Osteoblast (primary cell): ENCODE measurements around the gene HLA-DPA1. TPM values are rescaled to one million over a fixed set of nuclear protein-coding genes. Genes with fewer than 3 reads are reported as not detected.

Experiments used
- DNase-seq: peaks from one replicate; pipeline ENCODE4 v3.0.0; 2011; ENCODE audit warnings: low spot score, mixed read lengths; ENCODE audit not compliant: insufficient read length; ENCODE audit errors: missing footprints
- H2AFZ ChIP-seq: 2 replicates; pipeline ENCODE4 v1.6.0; 2011; ENCODE audit warnings: mild to moderate bottlenecking, low read length
- H3K27ac ChIP-seq: 2 replicates; pipeline ENCODE4 v1.5.1; 2011; ENCODE audit warnings: mild to moderate bottlenecking, low read depth, low read length, moderate library complexity
- H3K27me3 ChIP-seq: 2 replicates; pipeline ENCODE4 v1.6.0; 2012; ENCODE audit warnings: mild to moderate bottlenecking, control low read depth, inconsistent platforms, low read length, moderate library complexity; ENCODE audit not compliant: insufficient read depth
- H3K36me3 ChIP-seq: 2 replicates; pipeline ENCODE4 v1.5.1; 2011; ENCODE audit warnings: mild to moderate bottlenecking, low read length, control low read depth, moderate library complexity; ENCODE audit not compliant: insufficient read depth
- H3K4me1 ChIP-seq: 2 replicates; pipeline ENCODE4 v1.5.1; 2011; ENCODE audit warnings: mild to moderate bottlenecking, low read length, control low read depth, moderate library complexity; ENCODE audit not compliant: insufficient read depth
- H3K4me2 ChIP-seq: 2 replicates; pipeline ENCODE4 v1.6.0; 2011; ENCODE audit warnings: mild to moderate bottlenecking, low read length; ENCODE audit not compliant: insufficient read depth
- H3K4me3 ChIP-seq: fragments of 200-600 bp; sonication (generic); 3 replicates; pipeline ENCODE4 v1.5.1; 2012; ENCODE audit warnings: mild to moderate bottlenecking, low read length, inconsistent platforms; ENCODE audit not compliant: insufficient read depth
- H3K79me2 ChIP-seq: 2 replicates; pipeline ENCODE4 v1.6.0; 2012; ENCODE audit warnings: mild to moderate bottlenecking, low read length, control low read depth, inconsistent platforms; ENCODE audit not compliant: insufficient read depth
- H3K9me3 ChIP-seq: 2 replicates; pipeline ENCODE4 v1.5.1; 2011; ENCODE audit warnings: low read depth, low read length, control low read depth
- H4K20me1 ChIP-seq: 2 replicates; pipeline ENCODE4 v1.6.0; 2012; ENCODE audit warnings: mild to moderate bottlenecking, low read length, control low read depth; ENCODE audit not compliant: insufficient read depth
- CTCF ChIP-seq: IDR thresholded peaks from 2 replicates; pipeline ENCODE4 v1.5.1; 2011; ENCODE audit warnings: mild to moderate bottlenecking, low read depth, low read length, moderate library complexity; ENCODE audit errors: extremely low read depth
- total RNA-seq: library from RNA; depleted of rRNA; stranded (reverse); fragments of >200 nt; gene quantifications from 2 replicates; pipeline ENCODE4 v1.2.3, GENCODE V29; 2012

Gene HLA-DPA1
- total RNA-seq, 1 donor, result 5.4 TPM

GRCh38 chr6:33076406-33076934 lies 3.0 kb upstream of the HLA-DPA1 start:
- Histone ChIP-seq H3K4me2 (no peak overlapping the region), H3K4me3 (no peak overlapping the region), H3K27ac (no peak overlapping the region), H4K20me1 (no peaks in the 10 kb centered on the region), H3K4me1 (peaks cover 5% of the 10 kb centered on the region), H3K36me3 (no peaks in the 10 kb centered on the region), H3K27me3 (peaks cover 10% of the 10 kb centered on the region), H3K9me3 (no peaks in the 10 kb centered on the region), H3K79me2 (no peaks in the 10 kb centered on the region), H2AFZ (no peak overlapping the region)
- TF ChIP-seq CTCF, result no peak
- no peak for DNase-seq

- Histone ChIP-seq H3K4me3 (no peak within 1 kb of the TSS), H3K4me1 (peaks cover 5% of the 10 kb centered on the region), H3K4me2 (no peak within 1 kb of the TSS), H4K20me1 (no peaks in the 10 kb centered on the region), H3K36me3 (no peaks in the 10 kb centered on the region), H3K27ac (no peak within 1 kb of the TSS), H3K79me2 (no peaks in the 10 kb centered on the region), H2AFZ (peak within 1 kb of the TSS; percentile 63), H3K27me3 (peaks cover 12% of the 10 kb centered on the region), H3K9me3 (no peaks in the 10 kb centered on the region)
- no peak for TF ChIP-seq CTCF
- peak; percentile 94 for DNase-seq
These were observed 2.3 kb upstream of the HLA-DPA1 start, which contains the start of gene HLA-DPB1 for GRCh38 chr6:33075568-33076405. TSS of gene HLA-DPB1 (plus strand) at chr6:33075990. CDS start at chr6:33076042, 52 bp downstream.

GRCh38 chr6:33075208-33075567 lies 1.7 kb upstream of the HLA-DPA1 start:
- peaks cover 18% of the 10 kb centered on the region for H3K27me3 ChIP-seq
- H4K20me1 ChIP-seq, result no peaks in the 10 kb centered on the region
- H3K79me2 ChIP-seq, result no peaks in the 10 kb centered on the region
- no peak overlapping the region for H2AFZ ChIP-seq
- DNase-seq, result no peak
- peaks cover 4% of the 10 kb centered on the region for H3K4me1 ChIP-seq
- H3K36me3 ChIP-seq, result no peaks in the 10 kb centered on the region
- H3K4me2 ChIP-seq, result no peak overlapping the region
- no peaks in the 10 kb centered on the region for H3K9me3 ChIP-seq
- no peak overlapping the region for H3K27ac ChIP-seq
- TF ChIP-seq CTCF, result no peak
- no peak overlapping the region for H3K4me3 ChIP-seq

GRCh38 chr6:33072508-33073100 lies 845 bp downstream of the HLA-DPA1 start:
- no peak overlapping the region for H3K4me3 ChIP-seq
- no peak for DNase-seq
- no peaks in the 10 kb centered on the region for H3K9me3 ChIP-seq
- TF ChIP-seq CTCF, result no peak
- no peaks in the 10 kb centered on the region for H3K4me1 ChIP-seq
- peak overlapping the region; percentile 3 for H2AFZ ChIP-seq
- H3K27ac ChIP-seq, result no peak overlapping the region
- peaks cover 13% of the 10 kb centered on the region for H3K27me3 ChIP-seq
- H3K4me2 ChIP-seq, result no peak overlapping the region
- no peaks in the 10 kb centered on the region for H3K36me3 ChIP-seq
- no peaks in the 10 kb centered on the region for H3K79me2 ChIP-seq
- no peaks in the 10 kb centered on the region for H4K20me1 ChIP-seq
